NT2/D1 (cell line): ENCODE measurements around the gene TENM4.

Source experiments
- DNase-seq: peaks from one replicate; pipeline ENCODE4 v3.0.0-alpha.2; 2011; ENCODE audit warnings: low read depth, low spot score
- H3K27me3 ChIP-seq: 2 replicates; pipeline ENCODE4 v1.6.0; 2011; ENCODE audit warnings: mild to moderate bottlenecking; ENCODE audit not compliant: insufficient read length, insufficient read depth
- H3K36me3 ChIP-seq: 2 replicates; pipeline ENCODE4 v1.6.1; 2011; ENCODE audit warnings: mild to moderate bottlenecking, low read length, mixed read lengths; ENCODE audit not compliant: insufficient read depth, insufficient read length
- H3K4me1 ChIP-seq: 2 replicates; pipeline ENCODE4 v1.5.1; 2011; ENCODE audit not compliant: insufficient read depth, insufficient read length
- H3K4me3 ChIP-seq: 2 replicates; pipeline ENCODE4 v1.5.1; 2011; ENCODE audit warnings: low read depth; ENCODE audit not compliant: insufficient read length
- H3K9ac ChIP-seq: 2 replicates; pipeline ENCODE4 v1.6.0; 2011; ENCODE audit warnings: low read depth; ENCODE audit not compliant: insufficient read length
- H3K9me3 ChIP-seq: 2 replicates; pipeline ENCODE4 v1.5.1; 2011; ENCODE audit warnings: mild to moderate bottlenecking, low read length; ENCODE audit not compliant: insufficient read depth
- SUZ12 ChIP-seq: IDR thresholded peaks from 2 replicates; pipeline ENCODE4 v1.6.1; 2011; ENCODE audit not compliant: insufficient read length, insufficient read depth; ENCODE audit errors: extremely low read depth
- YY1 ChIP-seq: IDR thresholded peaks from 2 replicates; pipeline ENCODE4 v1.6.1; 2011; ENCODE audit not compliant: insufficient read length, insufficient read depth
- ZNF274 ChIP-seq: IDR thresholded peaks from 2 replicates; pipeline ENCODE4 v1.6.1; 2011; ENCODE audit warnings: mild to moderate bottlenecking, low read depth, low read length

The TENM4 gene

DNA sequence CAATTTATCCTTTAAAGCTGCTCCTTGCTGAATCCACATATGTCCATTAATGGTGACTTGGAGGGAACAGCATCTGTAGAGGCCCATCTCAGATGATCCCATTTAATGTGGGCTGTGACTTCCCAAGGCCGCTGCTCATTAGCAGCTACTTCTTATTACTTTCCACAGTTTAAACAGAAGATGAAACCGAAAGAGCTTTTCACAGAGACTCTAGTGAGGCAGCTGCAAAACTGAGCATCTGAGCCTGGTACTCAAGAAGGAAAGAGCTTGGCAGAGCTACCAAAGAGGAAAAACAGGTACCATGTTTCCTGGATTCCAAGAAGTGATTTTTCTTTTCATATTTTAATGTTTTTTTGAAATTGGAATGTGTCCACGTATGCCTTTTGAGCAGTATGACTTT is 755.7 kb downstream of the TENM4 start:
- no peak for DNase-seq
- no peak for TF ChIP-seq ZNF274
- no peak for TF ChIP-seq SUZ12
- no peak for TF ChIP-seq YY1
- H3K27me3 ChIP-seq: no peaks in the 10 kb centered on the region
- no peaks in the 10 kb centered on the region for H3K9me3 ChIP-seq
- no peak overlapping the region for H3K4me3 ChIP-seq
- H3K9ac ChIP-seq: no peak overlapping the region
- H3K4me1 ChIP-seq: no peaks in the 10 kb centered on the region
- no peaks in the 10 kb centered on the region for H3K36me3 ChIP-seq

- Histone ChIP-seq H3K4me1 (no peaks in the 10 kb centered on the region), H3K9me3 (no peaks in the 10 kb centered on the region), H3K4me3 (no peak overlapping the region), H3K27me3 (no peaks in the 10 kb centered on the region), H3K36me3 (no peaks in the 10 kb centered on the region), H3K9ac (no peak overlapping the region)
- no peak for TF ChIP-seq SUZ12
- no peak for TF ChIP-seq ZNF274
- no peak for TF ChIP-seq YY1
- DNase-seq: no peak
Measured at GRCh38 chr11:78684377-78684776, 756.5 kb downstream of the TENM4 start.

DNA sequence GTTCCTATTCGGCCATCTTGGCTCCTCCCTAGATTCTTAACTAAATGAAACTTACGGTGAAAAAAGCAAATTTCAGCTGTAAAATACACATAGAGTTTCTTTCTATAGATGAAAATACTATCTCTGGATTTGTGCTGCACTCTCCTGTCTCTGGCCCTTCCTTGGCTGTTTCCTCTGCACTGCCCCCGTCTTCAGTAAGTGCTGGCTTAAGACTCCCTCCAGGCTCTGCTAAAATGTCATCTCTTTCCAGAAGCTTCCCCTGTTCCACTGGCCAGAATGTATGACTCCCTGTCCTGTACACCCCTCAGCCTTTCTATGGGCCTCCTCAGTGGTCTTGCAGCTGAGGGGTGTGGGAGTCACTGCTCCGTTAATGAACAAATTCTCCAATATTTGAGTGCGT is 757.1 kb downstream of the TENM4 start:
- no peak for DNase-seq
- H3K27me3 ChIP-seq: no peaks in the 10 kb centered on the region
- no peaks in the 10 kb centered on the region for H3K9me3 ChIP-seq
- no peaks in the 10 kb centered on the region for H3K36me3 ChIP-seq
- H3K4me3 ChIP-seq: peak overlapping the region; percentile 21
- H3K9ac ChIP-seq: no peak overlapping the region
- TF ChIP-seq YY1 (no peak), SUZ12 (no peak), ZNF274 (no peak)
- no peaks in the 10 kb centered on the region for H3K4me1 ChIP-seq

DNA sequence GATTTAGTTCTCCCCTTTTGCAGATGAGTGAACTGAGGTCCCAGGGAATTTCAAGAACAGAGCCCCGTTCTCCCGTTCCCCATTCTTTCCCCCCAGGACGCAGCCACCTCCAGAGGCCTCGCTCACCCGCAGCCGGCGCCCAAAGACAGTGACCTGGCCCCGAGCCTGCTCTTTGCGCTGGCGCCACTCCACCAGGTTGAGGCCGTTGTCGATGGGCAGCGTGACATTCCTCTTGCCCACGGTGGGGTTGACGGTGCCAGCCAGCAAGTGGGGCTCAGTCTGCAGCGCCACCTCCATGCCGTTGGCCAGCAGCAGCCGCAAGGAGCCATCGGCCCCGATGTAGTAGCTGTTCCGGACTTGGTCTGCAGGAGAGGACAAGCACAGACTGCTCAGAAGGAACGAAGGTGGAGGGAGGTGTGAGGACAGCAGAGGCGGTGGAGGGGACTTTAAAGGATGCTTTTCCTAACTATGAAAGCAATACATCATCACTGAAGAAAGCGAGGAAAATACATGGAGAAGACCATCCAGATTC is 764.7 kb downstream of the TENM4 start:
- no peak for TF ChIP-seq SUZ12
- no peak for TF ChIP-seq ZNF274
- no peak for TF ChIP-seq YY1

GRCh38 chr11:78672850-78673620 is 767.8 kb downstream of the TENM4 start:
- H3K4me3 ChIP-seq: no peak overlapping the region
- H3K36me3 ChIP-seq: peaks cover 19% of the 10 kb centered on the region
- H3K4me1 ChIP-seq: no peaks in the 10 kb centered on the region
- TF ChIP-seq YY1: no peak
- no peak for TF ChIP-seq SUZ12
- TF ChIP-seq ZNF274: no peak
- no peaks in the 10 kb centered on the region for H3K9me3 ChIP-seq
- H3K9ac ChIP-seq: no peak overlapping the region
- H3K27me3 ChIP-seq: no peaks in the 10 kb centered on the region
- no peak for DNase-seq

More for the DNA sequence above, 764.7 kb downstream of the TENM4 start:
- Histone ChIP-seq H3K27me3 (no peaks in the 10 kb centered on the region), H3K4me3 (no peak overlapping the region), H3K9me3 (no peaks in the 10 kb centered on the region), H3K9ac (no peak overlapping the region), H3K4me1 (no peaks in the 10 kb centered on the region), H3K36me3 (peaks cover 3% of the 10 kb centered on the region)
- DNase-seq: no peak

- TF ChIP-seq YY1 (no peak), ZNF274 (no peak), SUZ12 (no peak)
- Histone ChIP-seq H3K9me3 (no peaks in the 10 kb centered on the region), H3K27me3 (no peaks in the 10 kb centered on the region), H3K4me3 (no peak overlapping the region), H3K4me1 (no peaks in the 10 kb centered on the region), H3K9ac (no peak overlapping the region), H3K36me3 (peaks cover 19% of the 10 kb centered on the region)
- DNase-seq: no peak
Measured at GRCh38 chr11:78669249-78669648, 771.6 kb downstream of the TENM4 start.

- no peak overlapping the region for H3K9ac ChIP-seq
- DNase-seq: no peak
- no peaks in the 10 kb centered on the region for H3K27me3 ChIP-seq
- H3K36me3 ChIP-seq: peaks cover 19% of the 10 kb centered on the region
- H3K9me3 ChIP-seq: no peaks in the 10 kb centered on the region
- H3K4me3 ChIP-seq: no peak overlapping the region
- no peak for TF ChIP-seq SUZ12
- TF ChIP-seq ZNF274: no peak
- no peak for TF ChIP-seq YY1
- no peaks in the 10 kb centered on the region for H3K4me1 ChIP-seq
Measured at GRCh38 chr11:78667461-78667860, 773.4 kb downstream of the TENM4 start.
